ENCODE measurements around the gene SNTB2.

The SNTB2 gene

GRCh38 chr16:69180011-69180338 is 7.0 kb upstream of the SNTB2 start:
- no peak for DNase-seq

- DNase-seq: no peak
These were observed 4.1 kb upstream of the SNTB2 start for GRCh38 chr16:69182730-69183416.

GRCh38 chr16:69187446-69188235 is 677 bp downstream of the SNTB2 start:
- DNase-seq: peak; percentile 46

GRCh38 chr16:69188236-69188549 is 1.2 kb downstream of the SNTB2 start:
- peak; percentile 30 for DNase-seq

- peak; percentile 76 for DNase-seq
These were observed 1.8 kb downstream of the SNTB2 start for GRCh38 chr16:69188716-69189115.

- DNase-seq: no peak
These were observed 3.2 kb downstream of the SNTB2 start for GRCh38 chr16:69190046-69190588.

- no peak for DNase-seq
These were observed 3.6 kb downstream of the SNTB2 start for GRCh38 chr16:69190598-69190997.

- DNase-seq: no peak
These were observed 4.2 kb downstream of the SNTB2 start for GRCh38 chr16:69191136-69191535.

GRCh38 chr16:69193855-69194254 is 6.9 kb downstream of the SNTB2 start:
- peak; percentile 79 for DNase-seq

- no peak for DNase-seq
These were observed 7.5 kb downstream of the SNTB2 start for GRCh38 chr16:69194488-69194887.

GRCh38 chr16:69195369-69196029 is 8.5 kb downstream of the SNTB2 start:
- no peak for DNase-seq

- no peak for DNase-seq
These were observed 10.6 kb downstream of the SNTB2 start for GRCh38 chr16:69197573-69197972.

GRCh38 chr16:69199382-69199781 is 12.4 kb downstream of the SNTB2 start:
- DNase-seq: no peak

GRCh38 chr16:69201291-69201690 is 14.3 kb downstream of the SNTB2 start:
- no peak for DNase-seq

GRCh38 chr16:69201787-69202186 is 14.8 kb downstream of the SNTB2 start:
- no peak for DNase-seq

- DNase-seq: peak; percentile 56
These were observed 17.2 kb downstream of the SNTB2 start for GRCh38 chr16:69204172-69204571.

- DNase-seq: no peak
These were observed 22.8 kb downstream of the SNTB2 start for GRCh38 chr16:69209735-69210134.

- peak; percentile 84 for DNase-seq
These were observed 30.5 kb downstream of the SNTB2 start for GRCh38 chr16:69217433-69217832.

GRCh38 chr16:69219279-69219678 is 32.3 kb downstream of the SNTB2 start:
- DNase-seq: no peak

- DNase-seq: peak; percentile 44
These were observed 36.9 kb downstream of the SNTB2 start for GRCh38 chr16:69223882-69224281.

- DNase-seq: no peak
These were observed 38.2 kb downstream of the SNTB2 start for GRCh38 chr16:69225121-69225520.

GRCh38 chr16:69233124-69233523 is 46.2 kb downstream of the SNTB2 start:
- no peak for DNase-seq

- DNase-seq: no peak
These were observed 47.5 kb downstream of the SNTB2 start for GRCh38 chr16:69234460-69234859.

- DNase-seq: no peak
These were observed 49.4 kb downstream of the SNTB2 start for GRCh38 chr16:69236319-69236718.

Measured in fibroblast of skin of back (primary cell).